GM12878 (cell line): ENCODE results near the gene TRPM8. TPM values are rescaled to one million over a fixed set of nuclear protein-coding genes. Genes with fewer than 3 reads are reported as not detected.

Source experiments
- ATAC-seq: fragments of 200-7000 bp; cut with Tn5 transposase; 3 replicates; pipeline ENCODE4 v1.9.1; 2020; ENCODE audit warnings: mild to moderate bottlenecking, moderate library complexity
- BruUV-seq: library from RNA; stranded (reverse); fragments of 400-500 nt; replicated peaks from 2 replicates; lab custom pipeline; 2021; lab: Mats Ljungman, UMichigan
- CTCF ChIA-PET: fragments of 300-600 bp; sonication (Branson Sonifier 250); formaldehyde crosslinking; extraction: SDS; loops from one replicate; lab custom pipeline; 2021; ENCODE audit warnings: inconsistent platforms; lab: Yijun Ruan, JAX
- POLR2A ChIA-PET: fragments of 350-600 bp; formaldehyde crosslinking; extraction: SDS; loops from one replicate; lab custom pipeline; 2021; ENCODE audit warnings: inconsistent platforms; lab: Charles Lee
- RAD21 ChIA-PET: fragments of 300-600 bp; sonication (Branson Sonifier 250); formaldehyde crosslinking; loops from one replicate; lab custom pipeline; 2023; ENCODE audit warnings: antibody characterized with exemption; ENCODE audit not compliant: unreplicated experiment; lab: Charles Lee
- SMC1A ChIA-PET: fragments of 300-600 bp; sonication (Branson Sonifier 250); formaldehyde crosslinking; loops from one replicate; lab custom pipeline; 2023; ENCODE audit not compliant: unreplicated experiment, uncharacterized antibody; lab: Charles Lee
- DNase-seq: peaks from one replicate; pipeline ENCODE4 v3.0.0-alpha.2; 2011; ENCODE audit warnings: low read depth, low spot score
- FAIRE-seq: peaks from 3 replicates; lab custom pipeline; 2011; peaks lifted over from hg19 to GRCh38; lab: Jason Lieb, UNC
- H2AFZ ChIP-seq: 2 replicates; pipeline ENCODE4 v1.6.0; 2011; ENCODE audit warnings: low read depth, low read length, control low read depth; ENCODE audit not compliant: control insufficient read depth
- H3K27ac ChIP-seq: 2 replicates; pipeline ENCODE4 v1.5.1; 2011; ENCODE audit warnings: control low read depth; ENCODE audit not compliant: control insufficient read depth, insufficient read depth
- H3K27me3 ChIP-seq, 2 experiments: replicated peaks in 1 of 2; 2 replicates each; pipeline versions ENCODE4 v1.6.0 to v1.6.1; 2011; ENCODE audit warnings: low read length in 1 of 2; ENCODE audit not compliant: control insufficient read depth in 2 of 2, insufficient read depth in 2 of 2
- H3K36me3 ChIP-seq, 2 experiments: 2 replicates each; pipeline ENCODE4 v1.5.1; 2011; ENCODE audit warnings: low read length in 1 of 2; ENCODE audit not compliant: control insufficient read depth in 2 of 2, insufficient read depth in 2 of 2
- H3K4me1 ChIP-seq: 2 replicates; pipeline ENCODE4 v1.6.1; 2011; ENCODE audit warnings: mild to moderate bottlenecking, low read length, moderate library complexity, mixed read lengths; ENCODE audit not compliant: control insufficient read depth, insufficient read depth
- H3K4me2 ChIP-seq: 2 replicates; pipeline ENCODE4 v1.6.0; 2011; ENCODE audit warnings: control low read depth; ENCODE audit not compliant: control insufficient read depth, insufficient read depth
- H3K4me3 ChIP-seq: fragments of 200-600 bp; sonication (generic); 2 replicates; pipeline ENCODE4 v1.5.1; 2016
- H3K79me2 ChIP-seq: 2 replicates; pipeline ENCODE4 v1.6.0; 2011; ENCODE audit warnings: low read length; ENCODE audit not compliant: control insufficient read depth, insufficient read depth
- H3K9ac ChIP-seq: 2 replicates; pipeline ENCODE4 v1.8.0; 2011; ENCODE audit warnings: low read length, control low read depth, mixed read lengths; ENCODE audit not compliant: control insufficient read depth, insufficient read depth
- H3K9me3 ChIP-seq: replicated peaks from 3 replicates; pipeline ENCODE4 v1.5.1; 2011; ENCODE audit warnings: mild to moderate bottlenecking, low read length; ENCODE audit not compliant: control insufficient read depth, insufficient read depth
- H4K20me1 ChIP-seq: 2 replicates; pipeline ENCODE4 v1.6.0; 2011; ENCODE audit not compliant: control insufficient read depth, insufficient read depth
- CHD4 ChIP-seq: fragments of 200-600 bp; sonication (generic); IDR thresholded peaks from 2 replicates; pipeline ENCODE4 v1.6.1; 2016; ENCODE audit warnings: mild to moderate bottlenecking
- EED ChIP-seq: sonication (generic); IDR thresholded peaks from 2 replicates; pipeline ENCODE4 v1.6.1; 2016; ENCODE audit warnings: antibody characterized with exemption, low read depth
- EP300 ChIP-seq, 2 experiments: fragments of 150-350 bp in 1 of 2; IDR thresholded peaks; 2 replicates each; pipeline ENCODE4 v1.6.1; 2011 to 2012; ENCODE audit warnings: low read depth in 2 of 2, low read length in 2 of 2, borderline replicate concordance in 1 of 2, improper control_type of control experiment in 1 of 2, inconsistent platforms in 1 of 2; ENCODE audit not compliant: control insufficient read depth in 1 of 2
- ETV6 ChIP-seq, 2 experiments: fragments of 450-650 bp in 1 of 2; IDR thresholded peaks in 1 of 2; conservative IDR thresholded peaks in 1 of 2; 2 replicates each; pipeline ENCODE4 v1.6.1; 2014; ENCODE audit warnings: antibody characterized with exemption in 1 of 2, borderline replicate concordance in 1 of 2, low read depth in 1 of 2, mild to moderate bottlenecking in 1 of 2, moderate library complexity in 1 of 2
- FOXK2 ChIP-seq: fragments of 450-650 bp; IDR thresholded peaks from 2 replicates; pipeline ENCODE4 v1.6.1; 2017; ENCODE audit warnings: mild to moderate bottlenecking, moderate library complexity
- HDAC2 ChIP-seq: fragments of 200-600 bp; sonication (generic); IDR thresholded peaks from 2 replicates; pipeline ENCODE4 v1.6.1; 2017
- IRF5 ChIP-seq: fragments of 450-650 bp; IDR thresholded peaks from 2 replicates; pipeline ENCODE4 v1.6.1; 2017; ENCODE audit warnings: borderline replicate concordance
- MTA3 ChIP-seq: IDR thresholded peaks from 2 replicates; pipeline ENCODE4 v1.6.1; 2012; ENCODE audit warnings: low read length, inconsistent platforms, borderline replicate concordance
- NR2C2 ChIP-seq: IDR thresholded peaks from 2 replicates; pipeline ENCODE4 v1.6.1; 2011; ENCODE audit warnings: borderline replicate concordance, low read depth; ENCODE audit not compliant: control insufficient read depth, insufficient read length
- NR2F1 ChIP-seq: fragments of 450-650 bp; conservative IDR thresholded peaks from 2 replicates; pipeline ENCODE4 v1.6.1; 2017; ENCODE audit warnings: mild to moderate bottlenecking
- PML ChIP-seq: IDR thresholded peaks from 2 replicates; pipeline ENCODE4 v1.6.1; 2012; ENCODE audit warnings: low read length, inconsistent platforms
- REST ChIP-seq: IDR thresholded peaks from 2 replicates; pipeline ENCODE4 v1.6.1; 2012; ENCODE audit warnings: mild to moderate bottlenecking, low read depth, low read length
- SIN3A ChIP-seq: IDR thresholded peaks from 2 replicates; pipeline ENCODE4 v1.6.1; 2012; ENCODE audit warnings: low read depth, low read length, improper control_type of control experiment
- SREBF2 ChIP-seq: IDR thresholded peaks from 2 replicates; pipeline ENCODE4 v1.6.1; 2012; ENCODE audit warnings: mild to moderate bottlenecking, low read length
- WGBS: methylation state at CpG from one replicate; pipeline ENCODE4 v1.1.6; 2016; ENCODE audit warnings: low lambda C conversion rate; ENCODE audit not compliant: insufficient replicate concordance, insufficient coverage; ENCODE audit errors: missing lambda C conversion rate; 5-methylcytosine and 5-hydroxymethylcytosine counted together
- in situ Hi-C: fragments of 300-500 bp; cut with MboI; formaldehyde crosslinking; loops from 9 replicates; pipeline ENCODE4 v1.14.3; 2018; ENCODE audit warnings: mixed read lengths
- intact Hi-C: fragments of 100-400 bp; cut with micrococcal nuclease; formaldehyde crosslinking; loops from one replicate; pipeline ENCODE4 v1.14.2; 2022; ENCODE audit not compliant: unreplicated experiment
- polyA plus RNA-seq, 11 experiments: library from polyadenylated mRNA; depleted of rRNA in 4 of 11; unstranded in 6 of 11; stranded (reverse) in 5 of 11; fragments of >200 nt; fragmentation: Nextera tagmentation in 4 of 11; fragmentation: Illumina TruSeq in 1 of 11; extraction: Ambion mirVana in 4 of 11; extraction: Trizol in 1 of 11; gene quantifications; 1 replicate in 1 of 11; 2 replicates in 10 of 11; pipeline versions ENCODE4 v1.2.1 to v1.2.3, GENCODE V29; 2011 to 2016; ENCODE audit warnings: inconsistent platforms in 2 of 11, missing spikeins in 2 of 11, low read depth in 1 of 11
- total RNA-seq, 4 experiments: library from RNA; depleted of rRNA in 3 of 4; stranded (reverse); fragments of >200 nt in 3 of 4; fragmentation: Illumina TruSeq in 1 of 4; extraction: Trizol in 1 of 4; gene quantifications; 2 replicates each; pipeline versions ENCODE4 v1.2.1 to v1.2.3, GENCODE V29; 2013 to 2021
- TF ChIP-seq, protein P1 (sequence below): fragments of 450-650 bp; IDR thresholded peaks from 2 replicates; pipeline ENCODE4 v1.6.1; 2016; ENCODE audit warnings: mild to moderate bottlenecking

TRPM8 gene
- total and polyA plus RNA-seq, 10 of the 15 experiments (the other 5 are each of a cell fraction or from before 2014, with no cell fraction given), result 3.9 TPM; not detected in 9

- no peaks in the 10 kb centered on the region for H3K79me2 ChIP-seq
- TF ChIP-seq CHD4 (no peak), NR2C2 (no peak), NR2F1 (no peak), HDAC2 (no peak), SIN3A (no peak), REST (no peak), EED (no peak), MTA3 (no peak), ETV6 (conservative IDR thresholded peaks at IDR 0.05 in 1 of 2, IDR thresholded peaks at IDR 0.05 in 1 of 2; ENCODE audit: borderline replicate concordance in 1 of 2, low read depth in 1 of 2) (no peak), PML (no peak), FOXK2 (no peak), IRF5 (no peak), EP300 (IDR thresholded peaks at IDR 0.05; ENCODE audit: borderline replicate concordance in 1 of 2, control insufficient read depth in 1 of 2, low read depth in 2 of 2, low read length in 2 of 2) (no peak), SREBF2 (no peak)
- TF ChIP-seq, protein P1, sequence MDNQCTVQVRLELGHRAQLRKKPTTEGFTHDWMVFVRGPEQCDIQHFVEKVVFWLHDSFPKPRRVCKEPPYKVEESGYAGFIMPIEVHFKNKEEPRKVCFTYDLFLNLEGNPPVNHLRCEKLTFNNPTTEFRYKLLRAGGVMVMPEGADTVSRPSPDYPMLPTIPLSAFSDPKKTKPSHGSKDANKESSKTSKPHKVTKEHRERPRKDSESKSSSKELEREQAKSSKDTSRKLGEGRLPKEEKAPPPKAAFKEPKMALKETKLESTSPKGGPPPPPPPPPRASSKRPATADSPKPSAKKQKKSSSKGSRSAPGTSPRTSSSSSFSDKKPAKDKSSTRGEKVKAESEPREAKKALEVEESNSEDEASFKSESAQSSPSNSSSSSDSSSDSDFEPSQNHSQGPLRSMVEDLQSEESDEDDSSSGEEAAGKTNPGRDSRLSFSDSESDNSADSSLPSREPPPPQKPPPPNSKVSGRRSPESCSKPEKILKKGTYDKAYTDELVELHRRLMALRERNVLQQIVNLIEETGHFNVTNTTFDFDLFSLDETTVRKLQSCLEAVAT, result no peak
- no peak overlapping the region for H3K27ac ChIP-seq
- H3K4me1 ChIP-seq, result no peaks in the 10 kb centered on the region
- 6% methylated on average over 7 of the region's 7 CpGs for WGBS
- intact Hi-C loops, result no loop called here
- no peak for FAIRE-seq
- no peaks in the 10 kb centered on the region for H4K20me1 ChIP-seq
- ChIA-PET SMC1A (no interaction called here), CTCF (interaction anchor here (1.6 kb wide), 1 partner anchor 14 kb away, joined by 5 read pairs; no protein-coding TSS in a partner anchor), POLR2A (no interaction called here), RAD21 (no interaction called here)
- H3K9ac ChIP-seq, result no peak overlapping the region
- ATAC-seq, result no peak
- no peaks in the 10 kb centered on the region for H3K36me3 ChIP-seq
- H3K9me3 ChIP-seq, result no peaks in the 10 kb centered on the region
- in situ Hi-C loops, result no loop called here
- DNase-seq, result no peak
- no peak overlapping the region for H2AFZ ChIP-seq
- H3K4me3 ChIP-seq, result no peak overlapping the region
- no peaks in the 10 kb centered on the region for H3K27me3 ChIP-seq
- no TSS peak for BruUV-seq
- H3K4me2 ChIP-seq, result no peak overlapping the region
These were observed 35.2 kb downstream of the TRPM8 start for GRCh38 chr2:233952335-233952734.
